K562 treated with DMSO at 1 percent for 4 hours (cell line): Measurements from ENCODE around the gene PDE6H. TPM values are rescaled to one million over a fixed set of nuclear protein-coding genes. Genes with fewer than 3 reads are reported as not detected.

ENCODE experiments used
- total RNA-seq: library from RNA; unstranded; fragments of 300-600 nt; gene quantifications from 2 replicates; pipeline ENCODE4 v1.2.3, GENCODE V29; 2022; ENCODE audit not compliant: insufficient read depth

The PDE6H gene
- not detected in 2 replicates for total RNA-seq

GRCh38 chr12:14972816-14973215 is at the start of gene PDE6H:
TSS of gene PDE6H (plus strand) at chr12:14973042. CDS start at chr12:14978013, 4,971 bp downstream.

GRCh38 chr12:14938301-14938700 is 34.5 kb upstream of the PDE6H start, which contains the start of gene ERP27:
TSS of gene ERP27 (minus strand) at chr12:14938537. CDS start at chr12:14938508, 29 bp downstream.

GRCh38 chr12:14961466-14962152 is 11.2 kb upstream of the PDE6H start, which contains the start of gene ARHGDIB:
TSS of gene ARHGDIB (minus strand) at chr12:14961601. CDS start at chr12:14950712, 10,889 bp downstream.

Other genes with a start within 250 kb of the PDE6H start
- gene WBP11, start 169.6 kb upstream of the PDE6H start, total RNA-seq: 20.9 and 27.1 TPM in 2 replicates
- gene C12orf60, start 169.4 kb upstream of the PDE6H start, total RNA-seq: 1.1 and 1.5 TPM in 2 replicates
- not detected in 2 replicates for gene SMCO3, start 158.9 kb upstream of the PDE6H start, total RNA-seq
- gene ART4, start 129.5 kb upstream of the PDE6H start, total RNA-seq: not detected in 2 replicates
- gene MGP, start 87.2 kb upstream of the PDE6H start, total RNA-seq: not detected in 2 replicates
- gene ERP27, start 34.5 kb upstream of the PDE6H start, total RNA-seq: not detected in 2 replicates
- gene ARHGDIB, start 11.4 kb upstream of the PDE6H start, total RNA-seq: 72.0 and 82.3 TPM in 2 replicates
- 10.7 and 13.4 TPM in 2 replicates for gene RERG, start 248.4 kb downstream of the PDE6H start, total RNA-seq